Heart left ventricle (tissue), 16 donors: ENCODE measurements around the gene ATP13A1. TPM values are rescaled to one million over a fixed set of nuclear protein-coding genes. Genes with fewer than 3 reads are reported as not detected.

Experiments used
- ATAC-seq, 4 donors: fragments of 200-7000 bp; cut with Tn5 transposase; one replicate each; pipeline ENCODE4 v1.9.1; 2020 to 2022; ENCODE audit warnings: moderate library complexity in 4 of 4, mild to moderate bottlenecking in 3 of 4, moderate number of reproducible peaks in 1 of 4
- DNase-seq, 5 donors: peaks; one replicate each; pipeline ENCODE4 v3.0.0-alpha.2; 2020
- H3K27ac ChIP-seq, 12 donors: fragments of 200-600 bp; sonication (generic) in 4 of 12; one replicate each; pipeline versions ENCODE4 v1.5.0 to v1.8.0; 2016 to 2022; ENCODE audit warnings: mild to moderate bottlenecking in 2 of 12
- H3K27me3 ChIP-seq, 9 donors: fragments of 200-600 bp; sonication (generic) in 2 of 9; one replicate each; pipeline versions ENCODE4 v1.5.1 to v1.8.0; 2016 to 2022; ENCODE audit warnings: mild to moderate bottlenecking in 3 of 9
- H3K36me3 ChIP-seq, 9 donors: fragments of 200-600 bp; sonication (generic) in 2 of 9; one replicate each; pipeline versions ENCODE4 v1.5.0 to v1.8.0; 2018 to 2022; ENCODE audit warnings: mild to moderate bottlenecking in 2 of 9
- H3K4me1 ChIP-seq, 12 donors: fragments of 200-600 bp; sonication (generic) in 4 of 12; one replicate each; pipeline versions ENCODE4 v1.5.0 to v1.8.0; 2016 to 2022; ENCODE audit warnings: mild to moderate bottlenecking in 3 of 12
- H3K4me3 ChIP-seq, 12 donors: fragments of 200-600 bp; sonication (generic) in 4 of 12; one replicate each; pipeline versions ENCODE4 v1.5.0 to v1.8.0; 2017 to 2022; ENCODE audit warnings: mild to moderate bottlenecking in 9 of 12, moderate library complexity in 4 of 12
- H3K9me3 ChIP-seq, 12 donors: fragments of 200-600 bp; sonication (generic) in 4 of 12; one replicate each; pipeline versions ENCODE4 v1.5.0 to v1.8.0; 2016 to 2022; ENCODE audit warnings: mild to moderate bottlenecking in 1 of 12
- POLR2A ChIP-seq, 2 donors: fragments of 450-650 bp; IDR thresholded peaks; one replicate each; pipeline ENCODE4 v1.6.1; 2017; ENCODE audit warnings: antibody characterized with exemption in 2 of 2, mild to moderate bottlenecking in 2 of 2, moderate library complexity in 2 of 2
- WGBS, 4 donors: extraction: QIAGEN DNeasy Blood & Tissue Kit in 2 of 4; methylation state at CpG; one replicate each; pipeline versions ENCODE4 v1.1.5 to v1.1.7; 2013 to 2018; 5-methylcytosine and 5-hydroxymethylcytosine counted together
- intact Hi-C, 10 donors: fragments of 100-400 bp; cut with DNase I; formaldehyde crosslinking; loops; one replicate each; pipeline versions ENCODE4 v1.11.1 to v1.14.2; 2022
- polyA plus RNA-seq, 2 donors: library from polyadenylated mRNA; stranded (reverse); fragments of 200-250 nt; gene quantifications; one replicate each; pipeline ENCODE4 v1.2.3, GENCODE V29; 2013
- total RNA-seq, 9 donors: library from RNA; depleted of rRNA in 2 of 9; stranded (reverse); fragments of >200 nt in 2 of 9; fragmentation: NEBNext Ultra II Directional in 3 of 9; extraction: Animal tissue kit (Norgen Biotek cat#: 25700) in 3 of 9; gene quantifications; one replicate each; pipeline versions ENCODE4 v1.1.0 to v1.2.4, GENCODE V29; 2016 to 2023
- TF ChIP-seq, protein P1 (sequence below), 12 donors: fragments of 200-600 bp; sonication (generic) in 4 of 12; IDR thresholded peaks; one replicate each; pipeline versions ENCODE4 v1.5.0 to v1.8.0; 2018 to 2022; ENCODE audit warnings: antibody characterized with exemption in 12 of 12, mild to moderate bottlenecking in 5 of 12
- donor health status: ischemic (EF 13 %, LVEDD 7.1; RV severe dilation, severe dysfunction).
- donor health status: healthy with polysubstance abuse.
- donor health status: DM: no; HTN: yes; CAD: no.
- donor health status: DM: no; HTN: no; CAD: no.
- donor health status: ischemic (EF 25% LVEDD 6.9; RV normal size, moderate dysfunction).
- donor health status: ischemic (EF 25% LVEDD 5.7; RV mildly dilated, moderate dysfunction).
- donor health status: healthy.
- donor health status: DM: yes; HTN: yes; CAD: no.
- donor health status: ischemic (EF 35%, LVEDD 5.7; RV mildly dilated, moderate dysfunction).
- donor health status: nonischemic (EF 11% LVEDD 7.7; RV severe dilation, severe dysfunction).
- donor health status: DM: yes; HTN: yes; CAD: no.
- donor health status: PGD.
- donor health status: ischemic (EF 29% LVEDD 5.4; RV normal size, mild dysfunction).
- donor health status: nonischemic (EF 23%, LVEDD 6.1; RV moderate dilation, normal function).

The ATP13A1 gene
- total and polyA plus RNA-seq, 11 donors: 15.7 to 65.8 (median 22.0) TPM

DNA sequence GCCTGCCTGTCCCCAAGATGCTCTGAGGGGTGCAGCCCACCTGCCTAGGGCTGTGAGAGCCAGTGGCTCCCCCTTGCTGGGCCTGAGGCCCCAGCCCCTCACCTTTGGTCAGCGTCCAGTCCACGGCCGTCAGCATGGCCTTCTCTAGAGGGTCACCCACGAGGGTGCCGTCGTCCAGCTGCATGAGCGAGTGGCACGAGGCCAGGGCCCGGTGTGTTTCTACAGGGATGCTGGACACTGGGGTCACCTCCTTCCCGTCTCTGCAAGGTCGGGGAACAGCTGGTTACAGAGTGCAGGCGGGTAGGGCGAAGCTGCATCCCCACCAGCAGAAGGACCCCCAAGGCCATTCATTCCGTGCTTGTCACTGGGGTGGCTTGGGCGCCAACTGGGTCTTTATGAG is 9.0 kb downstream of the ATP13A1 start:
- DNase-seq (no peak), ATAC-seq (no peak)
- 89 to 96% (median 93%) methylated on average over 12 to 15 of the region's 15 CpGs for WGBS, 4 donors
- no peak for TF ChIP-seq POLR2A (IDR thresholded peaks at IDR 0.05)
- Histone ChIP-seq H3K4me3 (no peak overlapping the region), H3K27me3 (no peaks in the 10 kb centered on the region), H3K36me3 (peaks cover 6 to 100% (median 99%) of the 10 kb centered on the region in 9 donors), H3K4me1 (peaks cover 0 to 10% (median 0%) of the 10 kb centered on the region in 12 donors), H3K27ac (no peak overlapping the region), H3K9me3 (no peaks in the 10 kb centered on the region)
- intact Hi-C loops: no loop called here

DNA sequence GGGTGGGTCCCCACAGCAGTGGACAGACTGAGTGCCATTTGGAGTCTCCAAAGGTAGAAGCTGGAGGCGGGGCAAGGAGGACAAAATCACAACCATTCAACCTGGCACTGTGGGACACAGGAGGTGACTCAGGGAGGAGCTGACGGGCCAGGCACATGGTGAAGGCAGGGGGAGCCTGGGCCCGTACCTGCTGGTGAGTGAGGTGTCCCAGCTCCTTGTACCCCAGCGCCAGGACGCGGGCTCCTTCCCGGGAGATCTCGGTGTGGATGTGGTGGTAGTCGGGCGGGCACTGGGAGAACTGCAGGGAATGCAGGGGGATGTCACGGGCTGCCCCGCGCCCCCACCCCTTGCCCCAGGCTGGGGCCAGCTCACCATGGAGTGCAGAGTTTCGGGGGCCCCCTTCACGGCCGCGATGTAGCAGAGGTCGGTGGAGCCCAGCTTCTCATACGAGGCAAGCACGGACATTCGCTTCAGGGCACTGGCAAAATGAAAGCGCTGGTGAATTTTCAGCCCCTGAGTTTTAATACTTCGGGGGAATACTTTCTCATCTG is 9.8 kb downstream of the ATP13A1 start:
- Histone ChIP-seq H3K27ac (no peak overlapping the region), H3K9me3 (no peaks in the 10 kb centered on the region), H3K4me3 (no peak overlapping the region), H3K27me3 (no peaks in the 10 kb centered on the region), H3K36me3 (peaks cover 6 to 100% (median 99%) of the 10 kb centered on the region in 9 donors), H3K4me1 (peaks cover 0 to 10% (median 0%) of the 10 kb centered on the region in 12 donors)
- intact Hi-C loops: no loop called here
- TF ChIP-seq, protein P1, sequence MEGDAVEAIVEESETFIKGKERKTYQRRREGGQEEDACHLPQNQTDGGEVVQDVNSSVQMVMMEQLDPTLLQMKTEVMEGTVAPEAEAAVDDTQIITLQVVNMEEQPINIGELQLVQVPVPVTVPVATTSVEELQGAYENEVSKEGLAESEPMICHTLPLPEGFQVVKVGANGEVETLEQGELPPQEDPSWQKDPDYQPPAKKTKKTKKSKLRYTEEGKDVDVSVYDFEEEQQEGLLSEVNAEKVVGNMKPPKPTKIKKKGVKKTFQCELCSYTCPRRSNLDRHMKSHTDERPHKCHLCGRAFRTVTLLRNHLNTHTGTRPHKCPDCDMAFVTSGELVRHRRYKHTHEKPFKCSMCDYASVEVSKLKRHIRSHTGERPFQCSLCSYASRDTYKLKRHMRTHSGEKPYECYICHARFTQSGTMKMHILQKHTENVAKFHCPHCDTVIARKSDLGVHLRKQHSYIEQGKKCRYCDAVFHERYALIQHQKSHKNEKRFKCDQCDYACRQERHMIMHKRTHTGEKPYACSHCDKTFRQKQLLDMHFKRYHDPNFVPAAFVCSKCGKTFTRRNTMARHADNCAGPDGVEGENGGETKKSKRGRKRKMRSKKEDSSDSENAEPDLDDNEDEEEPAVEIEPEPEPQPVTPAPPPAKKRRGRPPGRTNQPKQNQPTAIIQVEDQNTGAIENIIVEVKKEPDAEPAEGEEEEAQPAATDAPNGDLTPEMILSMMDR (IDR thresholded peaks at IDR 0.05): no peak
- no peak for TF ChIP-seq POLR2A (IDR thresholded peaks at IDR 0.05)
- DNase-seq (peak in 1 of 5 donors; percentile 18), ATAC-seq (no peak)
- 94 to 97% (median 96%) methylated on average over 9 to 23 of the region's 23 CpGs for WGBS, 4 donors

DNA sequence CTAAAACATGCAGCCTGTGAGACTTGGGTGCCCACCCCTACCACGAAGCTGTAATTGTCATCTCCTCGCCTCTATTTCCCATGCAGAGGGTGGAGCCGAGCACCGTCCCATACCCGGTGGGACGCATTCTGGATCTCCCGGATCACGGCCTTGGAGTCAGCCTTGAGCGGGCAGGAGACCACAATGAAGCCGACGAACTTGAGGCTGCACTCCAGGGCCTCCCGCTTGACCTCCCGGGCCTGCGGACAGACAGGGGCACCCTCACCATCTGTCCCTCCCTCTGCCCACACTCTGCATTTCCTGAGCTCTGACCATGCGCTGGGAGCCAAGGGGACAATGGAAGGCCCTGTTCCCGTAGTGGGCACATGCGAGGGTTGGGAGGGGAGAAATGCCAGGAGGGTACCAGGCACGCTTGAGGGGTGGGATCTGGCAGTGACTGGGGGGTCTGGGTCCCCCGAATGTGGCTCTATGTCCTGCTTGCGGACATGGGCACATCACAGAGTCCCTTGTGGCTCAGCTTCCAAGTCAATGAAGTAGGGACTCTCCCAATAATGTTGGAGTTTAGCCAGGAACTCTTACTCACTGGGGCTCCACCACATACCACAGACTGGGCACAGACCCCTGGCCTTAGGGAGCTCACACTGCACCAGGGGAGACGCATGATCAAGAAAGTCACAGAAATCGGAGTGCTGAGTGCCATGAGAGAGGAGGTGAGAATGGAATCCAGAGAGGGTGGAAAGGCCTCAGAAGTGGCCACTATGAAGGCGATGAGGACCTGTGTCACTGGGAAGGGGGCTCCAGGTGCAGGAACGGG is 10.8 kb downstream of the ATP13A1 start:
- H3K4me1 ChIP-seq: peaks cover 0 to 10% (median 0%) of the 10 kb centered on the region in 12 donors
- no peak for ATAC-seq
- H3K9me3 ChIP-seq: no peaks in the 10 kb centered on the region
- no peak overlapping the region for H3K4me3 ChIP-seq
- TF ChIP-seq POLR2A (IDR thresholded peaks at IDR 0.05): no peak
- TF ChIP-seq, protein P1 (IDR thresholded peaks at IDR 0.05): no peak
- intact Hi-C loops: no loop called here
- peak in 1 of 5 donors; percentile 21 for DNase-seq
- H3K27ac ChIP-seq: no peak overlapping the region
- H3K27me3 ChIP-seq: no peaks in the 10 kb centered on the region
- 83 to 96% (median 92%) methylated on average over 10 to 24 of the region's 24 CpGs for WGBS, 4 donors
- peaks cover 6 to 100% (median 99%) of the 10 kb centered on the region in 9 donors for H3K36me3 ChIP-seq

DNA sequence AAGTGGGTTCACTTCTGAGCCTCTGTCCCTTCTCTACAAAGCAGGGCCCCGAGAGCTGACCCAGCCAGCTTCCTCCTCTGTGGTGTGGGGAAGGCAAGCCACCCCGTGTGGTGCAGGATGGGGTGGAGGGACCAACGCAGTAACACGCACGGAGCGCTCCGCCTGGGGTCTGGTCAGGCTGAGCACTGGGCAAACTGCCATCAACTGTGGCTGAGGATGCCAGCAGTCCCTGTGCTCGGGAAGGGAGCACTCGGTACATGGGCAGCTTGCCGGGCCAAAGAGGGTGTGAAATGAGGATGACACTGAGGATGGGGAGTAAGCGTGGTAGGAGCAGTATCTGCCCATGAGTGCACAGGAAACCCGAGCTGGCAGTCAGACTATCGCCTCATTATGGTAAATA is 12.4 kb downstream of the ATP13A1 start:
- H3K36me3 ChIP-seq: peaks cover 7 to 100% (median 99%) of the 10 kb centered on the region in 9 donors
- H3K4me1 ChIP-seq: peaks cover 0 to 10% (median 0%) of the 10 kb centered on the region in 12 donors
- TF ChIP-seq, protein P1 (IDR thresholded peaks at IDR 0.05): no peak
- TF ChIP-seq POLR2A (IDR thresholded peaks at IDR 0.05): no peak
- whole genome bisulfite sequencing, 4 donors: 35 to 52% (median 44%) methylated on average over 12 to 13 of the region's 13 CpGs
- intact Hi-C loops: no loop called here
- DNase-seq (peak in 4 of 5 donors; percentile 53 to 84 (median 70)), ATAC-seq (peak; percentile 66 to 81 (median 72))
- H3K9me3 ChIP-seq: no peaks in the 10 kb centered on the region
- H3K4me3 ChIP-seq: no peak overlapping the region
- H3K27ac ChIP-seq: peak overlapping the region in 1 of 12 donors; percentile 16
- no peaks in the 10 kb centered on the region for H3K27me3 ChIP-seq
